Islet of Langerhans (tissue), 1 donor: ENCODE results near the gene IFT57.
"Not testable (repeated sequence)": the region's sequence is repeated elsewhere in the genome, so short reads cannot be mapped to it uniquely, and the experiment has no call there.

ENCODE experiments used
- FAIRE-seq: peaks from one replicate; lab custom pipeline; 2011; peaks lifted over from hg19 to GRCh38; lab: Jason Lieb, UNC

Gene IFT57

GRCh38 chr3:108159105-108159504, 63.1 kb downstream of the IFT57 start:
- FAIRE-seq: no peak

DNA sequence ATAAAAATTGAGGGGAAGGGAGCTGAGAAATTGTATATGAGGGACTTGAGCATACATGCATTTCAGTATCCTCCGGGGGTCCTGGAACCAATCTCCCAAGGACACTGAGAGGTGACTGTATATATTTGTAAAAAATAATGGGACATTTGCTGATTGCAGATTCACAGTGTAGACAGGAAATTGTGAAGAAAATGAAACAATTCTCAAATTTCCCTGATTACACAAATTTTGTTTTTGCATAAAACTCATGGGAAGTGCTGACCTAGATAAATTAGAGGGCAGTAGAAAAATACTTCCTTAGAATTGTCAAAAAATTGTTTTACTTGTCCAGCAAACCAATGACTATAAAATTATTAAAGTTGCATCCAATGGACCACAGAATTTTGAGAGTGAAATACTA, 64.0 kb downstream of the IFT57 start:
- FAIRE-seq: no peak

- no peak for FAIRE-seq
These were observed 65.0 kb downstream of the IFT57 start for GRCh38 chr3:108157273-108157672.

DNA sequence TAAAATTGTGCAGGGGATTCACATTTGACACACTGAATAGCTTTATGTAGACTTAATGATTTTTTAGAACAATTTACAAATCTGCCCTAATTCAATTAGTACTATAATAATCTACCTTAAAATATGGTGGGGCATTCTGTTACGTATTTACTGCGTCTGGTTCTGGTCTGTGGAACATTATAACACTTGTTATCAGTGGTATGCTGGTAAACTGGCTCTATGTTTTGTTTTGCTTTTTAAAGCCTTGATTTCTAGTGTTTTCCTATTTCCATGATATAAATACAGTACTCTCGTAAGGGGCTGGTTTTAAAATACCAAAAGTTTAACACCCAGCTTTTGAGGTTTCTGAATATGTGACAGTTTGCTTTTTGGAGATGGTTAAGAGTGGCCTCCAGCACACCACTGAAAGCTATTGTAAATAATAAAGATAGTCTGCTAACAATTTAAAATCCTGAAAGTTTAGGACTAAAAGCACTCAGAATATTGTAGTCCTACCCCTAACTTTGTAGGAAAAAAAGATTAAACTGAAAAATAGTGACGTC, 65.8 kb downstream of the IFT57 start:
- no peak for FAIRE-seq

GRCh38 chr3:108155642-108156041, 66.6 kb downstream of the IFT57 start:
- FAIRE-seq: not testable (repeated sequence)

DNA sequence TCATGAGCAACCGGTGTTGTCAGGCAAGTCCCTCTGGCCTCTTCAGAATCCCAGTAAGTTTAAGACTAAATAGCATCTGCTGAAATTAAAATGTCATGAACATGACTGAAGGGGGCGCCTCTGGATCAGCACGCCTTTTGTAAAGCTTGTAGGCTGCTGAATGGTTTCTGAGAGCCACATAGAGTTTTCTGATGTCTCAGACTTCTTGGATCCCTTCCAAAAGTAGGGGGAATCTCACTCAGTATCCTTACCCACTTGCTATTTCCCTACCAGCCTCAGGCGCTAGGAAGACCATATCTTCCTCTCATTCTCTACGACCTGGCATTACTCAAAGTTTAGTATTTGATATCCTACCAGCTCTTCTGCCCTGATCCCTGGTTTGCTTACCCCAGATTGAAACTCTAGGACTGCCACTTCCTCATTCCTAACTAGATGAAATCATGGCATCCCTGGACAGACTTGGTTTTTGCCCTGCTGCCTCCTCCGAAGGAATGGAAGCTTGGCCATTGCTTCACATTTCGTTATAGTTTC, 68.7 kb downstream of the IFT57 start:
- no peak for FAIRE-seq

- no peak for FAIRE-seq
These were observed 70.0 kb downstream of the IFT57 start for GRCh38 chr3:108152274-108152673.

GRCh38 chr3:108150200-108150599, 72.0 kb downstream of the IFT57 start:
- no peak for FAIRE-seq

GRCh38 chr3:108146139-108146538, 76.1 kb downstream of the IFT57 start:
- FAIRE-seq: no peak

DNA sequence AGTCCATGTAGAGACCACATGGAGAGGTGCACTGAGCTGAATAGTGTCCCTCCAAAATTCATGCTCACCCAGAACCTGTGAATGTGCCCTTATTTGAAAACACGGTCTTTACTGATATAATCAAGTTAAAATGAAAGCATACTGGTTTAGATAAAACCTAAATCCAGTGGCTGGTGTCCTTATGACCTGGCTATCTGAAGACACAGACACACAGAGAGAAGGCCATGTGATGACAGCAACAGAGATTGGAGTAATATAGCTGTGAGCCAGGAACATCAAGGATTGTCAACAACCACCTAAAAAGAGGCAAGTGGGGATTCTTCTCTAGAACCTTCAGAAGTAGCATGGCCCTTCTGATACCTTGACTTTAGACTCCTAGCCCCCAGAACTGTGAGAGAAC, 76.6 kb downstream of the IFT57 start:
- FAIRE-seq: no peak

DNA sequence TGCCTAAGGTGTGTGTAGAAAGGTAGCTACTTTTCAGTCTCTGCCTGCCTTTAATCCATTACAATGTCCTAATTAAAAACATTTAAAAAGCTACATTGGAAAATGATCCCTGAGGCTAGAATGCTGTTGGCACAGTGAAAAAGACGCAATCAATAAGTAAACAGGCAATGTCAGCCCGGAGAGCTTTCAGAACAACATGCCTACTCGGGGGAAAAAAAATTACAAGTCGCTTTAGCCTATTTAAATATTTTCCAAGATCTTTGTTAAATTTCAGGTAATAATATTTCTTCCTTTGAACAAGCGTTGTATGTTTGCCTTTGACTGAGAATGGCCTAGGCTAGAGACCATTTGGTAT, 84.8 kb downstream of the IFT57 start:
- FAIRE-seq: no peak

DNA sequence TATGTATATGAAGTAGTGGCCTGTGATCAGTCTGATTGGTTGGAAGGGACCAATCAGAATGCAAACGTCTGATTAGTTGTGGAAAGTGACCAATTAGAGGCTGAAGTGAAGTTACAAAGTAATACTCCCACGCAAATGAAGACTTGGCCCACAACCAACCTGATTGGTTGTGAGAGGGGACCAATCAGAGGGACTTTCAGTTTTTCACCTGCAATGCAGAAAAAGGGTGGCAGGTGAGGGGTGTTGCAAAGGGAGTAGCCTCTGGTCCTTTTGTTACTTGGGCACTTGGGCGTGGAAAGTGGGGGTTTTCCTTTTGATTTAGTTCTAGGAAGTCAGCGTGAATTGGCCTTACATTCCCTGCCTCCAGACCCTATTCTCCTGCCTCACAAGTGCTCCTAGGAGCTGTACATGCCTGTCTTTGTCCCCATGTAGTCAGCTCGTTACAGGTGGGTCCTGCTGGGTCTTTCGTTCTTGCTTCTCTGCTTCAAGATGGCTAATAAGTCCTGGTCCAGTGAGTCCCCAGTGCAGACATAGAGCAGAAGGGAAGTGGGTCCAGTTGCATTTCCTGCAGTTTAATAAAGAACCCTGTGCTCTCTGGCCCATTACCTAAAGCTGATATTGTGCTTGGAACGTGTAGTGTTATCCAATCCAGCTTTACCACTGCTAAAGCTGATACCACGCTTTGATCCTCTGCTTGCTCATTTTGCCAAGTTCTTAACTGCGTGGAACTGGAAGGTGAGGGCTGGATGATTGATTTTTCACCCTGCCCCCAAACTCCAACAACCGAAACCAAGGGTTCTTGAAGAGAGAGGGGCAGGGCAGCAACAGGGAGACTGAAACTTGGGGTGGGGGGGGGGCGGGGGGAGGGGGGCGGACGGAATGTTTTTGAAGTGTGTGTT, 85.4 kb downstream of the IFT57 start:
- FAIRE-seq: no peak

DNA sequence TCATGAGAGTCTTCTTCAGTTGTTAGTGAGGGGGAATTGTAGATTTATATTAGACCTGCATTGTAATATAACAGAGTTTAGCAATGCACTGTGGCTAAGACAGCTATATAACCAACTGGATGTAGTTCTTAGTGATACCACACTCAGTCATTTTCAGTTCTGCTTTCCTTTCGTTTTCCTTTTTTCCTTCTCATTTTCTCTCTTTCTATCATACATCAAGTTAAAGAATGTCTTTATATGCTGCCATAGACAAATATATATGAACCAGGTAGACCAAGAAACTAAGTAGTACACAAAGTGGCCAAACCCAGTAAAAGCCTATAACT, 87.7 kb downstream of the IFT57 start:
- no peak for FAIRE-seq

DNA sequence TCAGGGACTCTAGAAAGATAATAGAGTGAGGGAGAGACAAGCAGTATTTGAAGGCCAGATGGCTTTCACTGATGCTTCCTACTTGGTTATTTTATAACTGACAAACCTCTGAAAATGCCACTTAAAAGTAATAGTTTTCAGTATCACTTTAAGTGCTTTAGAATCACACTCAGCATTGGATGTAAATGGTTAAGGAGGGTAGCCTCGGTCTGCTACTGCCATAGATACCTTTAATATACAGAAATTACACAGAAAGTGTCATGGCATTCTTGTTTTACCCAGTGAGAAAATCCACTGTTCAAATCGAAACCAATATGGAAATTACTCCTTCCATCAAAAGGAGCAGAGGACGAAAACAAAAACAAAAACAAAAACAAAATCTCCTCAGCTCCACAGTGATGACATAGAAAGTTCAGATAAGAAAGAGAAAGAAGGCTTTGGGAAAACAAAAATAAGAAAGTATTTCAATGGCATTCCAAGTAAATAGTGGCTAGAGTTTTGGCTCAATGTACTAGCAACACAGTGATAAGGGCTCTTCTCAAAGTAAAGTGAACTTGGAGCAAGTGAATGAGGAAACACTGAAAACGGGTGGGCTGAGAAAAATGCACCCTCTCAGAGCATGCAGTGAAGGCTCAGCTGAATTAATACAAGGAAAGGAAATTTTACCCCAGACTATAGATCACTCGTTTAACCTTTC, 88.2 kb downstream of the IFT57 start:
- no peak for FAIRE-seq

DNA sequence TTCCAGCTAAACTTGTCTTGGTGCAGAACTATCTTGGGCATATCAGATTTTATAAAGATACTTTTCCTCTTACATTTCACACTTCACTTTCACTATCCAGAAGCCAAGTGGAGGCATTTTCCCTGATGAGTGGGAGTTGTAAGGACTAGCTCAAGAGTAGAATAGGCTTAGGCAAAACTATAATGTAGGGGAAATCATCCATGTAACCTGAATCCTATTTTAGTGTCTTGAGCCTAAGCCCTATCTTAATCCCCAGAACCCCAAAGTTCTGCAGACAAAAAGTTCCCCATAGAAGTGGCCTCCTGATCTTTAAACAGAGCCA, 89.2 kb downstream of the IFT57 start:
- no peak for FAIRE-seq

GRCh38 chr3:108131475-108132134, 90.6 kb downstream of the IFT57 start:
- FAIRE-seq: no peak

GRCh38 chr3:108130701-108131474, 91.3 kb downstream of the IFT57 start:
- peak; percentile 33 for FAIRE-seq

- FAIRE-seq: no peak
These were observed 92.0 kb downstream of the IFT57 start for GRCh38 chr3:108130236-108130635.

- no peak for FAIRE-seq
These were observed 94.8 kb downstream of the IFT57 start for GRCh38 chr3:108127301-108127988.

GRCh38 chr3:108126348-108126747, 95.9 kb downstream of the IFT57 start:
- FAIRE-seq: no peak

DNA sequence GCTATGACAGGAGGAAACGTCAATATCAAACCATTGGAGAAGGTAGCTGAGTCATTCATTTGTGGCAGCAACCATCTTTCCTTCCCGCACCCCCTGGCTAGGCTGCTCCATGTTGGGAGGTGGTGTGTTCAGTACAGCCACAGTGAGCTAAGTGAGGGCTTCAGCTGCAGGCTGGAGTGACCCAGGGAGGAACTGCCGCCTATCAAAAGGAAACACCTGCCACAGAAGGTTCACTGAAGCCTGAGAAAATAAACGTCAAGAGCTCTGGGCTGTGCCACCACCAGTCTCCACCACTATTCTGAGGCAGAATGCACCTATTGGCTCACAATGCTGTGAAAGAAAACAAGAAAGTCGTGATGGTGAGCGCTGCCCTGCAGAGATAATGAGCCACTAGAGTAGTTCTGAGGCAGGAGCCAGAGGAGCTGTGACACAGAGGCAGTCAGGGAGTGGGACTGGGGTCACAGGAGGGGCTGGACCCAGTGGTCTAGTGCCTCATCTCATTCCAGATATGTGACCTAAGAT, 96.6 kb downstream of the IFT57 start:
- no peak for FAIRE-seq
